Measurements from ENCODE around the gene LCE1A.

Gene LCE1A

GRCh38 chr1:152860129-152860528 is 32.9 kb downstream of the LCE1A start:
- Histone ChIP-seq H3K4me1 (ENCODE audit: insufficient read depth, low read length, poor library complexity, severe bottlenecking) (no peaks in the 10 kb centered on the region), H3K9me3 (ENCODE audit: insufficient read depth, low read depth, low read length) (no peaks in the 10 kb centered on the region), H3K79me2 (ENCODE audit: insufficient read depth, low read length) (no peaks in the 10 kb centered on the region), H3K27me3 (ENCODE audit: insufficient read depth, low read length, poor library complexity, severe bottlenecking) (no peaks in the 10 kb centered on the region), H3K4me3 (ENCODE audit: low read length, poor library complexity, severe bottlenecking) (no peak overlapping the region), H3K36me3 (ENCODE audit: insufficient read depth, low read length) (no peaks in the 10 kb centered on the region), H3F3A (ENCODE audit: low read depth) (no peaks in the 10 kb centered on the region), H2AFZ (ENCODE audit: low read length) (no peak overlapping the region), H3K9me2 (replicated peaks; ENCODE audit: low read depth, low read length) (0 out of 2 replicates have a peak, but pooled peaks cover 3% of the 10 kb centered on the region), H4K20me1 (ENCODE audit: insufficient read depth, low read length, poor library complexity, severe bottlenecking) (no peaks in the 10 kb centered on the region), H3K4me2 (ENCODE audit: low read depth, low read length, poor library complexity, severe bottlenecking) (no peak overlapping the region), H3K9ac (ENCODE audit: low read depth, low read length, poor library complexity, severe bottlenecking) (no peak overlapping the region)
- TF ChIP-seq EZH2phosphoT487 (IDR thresholded peaks at IDR 0.05; ENCODE audit: borderline replicate concordance) (no peak), CTCF (conservative IDR thresholded peaks at IDR 0.05; ENCODE audit: low read length) (no peak)

- Histone ChIP-seq H2AFZ (ENCODE audit: low read length) (no peak overlapping the region), H3K79me2 (ENCODE audit: insufficient read depth, low read length) (no peaks in the 10 kb centered on the region), H3K27me3 (ENCODE audit: insufficient read depth, low read length, poor library complexity, severe bottlenecking) (no peaks in the 10 kb centered on the region), H3K9me3 (ENCODE audit: insufficient read depth, low read depth, low read length) (no peaks in the 10 kb centered on the region), H3F3A (ENCODE audit: low read depth) (no peaks in the 10 kb centered on the region), H3K9me2 (replicated peaks; ENCODE audit: low read depth, low read length) (0 out of 2 replicates have a peak, but pooled peaks cover 3% of the 10 kb centered on the region), H3K4me3 (ENCODE audit: low read length, poor library complexity, severe bottlenecking) (no peak overlapping the region), H3K9ac (ENCODE audit: low read depth, low read length, poor library complexity, severe bottlenecking) (no peak overlapping the region), H3K4me1 (ENCODE audit: insufficient read depth, low read length, poor library complexity, severe bottlenecking) (no peaks in the 10 kb centered on the region), H3K36me3 (ENCODE audit: insufficient read depth, low read length) (no peaks in the 10 kb centered on the region), H3K4me2 (ENCODE audit: low read depth, low read length, poor library complexity, severe bottlenecking) (no peak overlapping the region), H4K20me1 (ENCODE audit: insufficient read depth, low read length, poor library complexity, severe bottlenecking) (no peaks in the 10 kb centered on the region)
- TF ChIP-seq EZH2phosphoT487 (IDR thresholded peaks at IDR 0.05; ENCODE audit: borderline replicate concordance) (no peak), CTCF (conservative IDR thresholded peaks at IDR 0.05; ENCODE audit: low read length) (no peak)
Observed at GRCh38 chr1:152861374-152861773, 34.1 kb downstream of the LCE1A start.

GRCh38 chr1:152864443-152864842 is 37.2 kb downstream of the LCE1A start:
- H3K4me3 ChIP-seq (ENCODE audit: low read length, poor library complexity, severe bottlenecking): no peak overlapping the region
- H3K9me3 ChIP-seq (ENCODE audit: insufficient read depth, low read depth, low read length): no peaks in the 10 kb centered on the region
- H3K9ac ChIP-seq (ENCODE audit: low read depth, low read length, poor library complexity, severe bottlenecking): no peak overlapping the region
- H3K79me2 ChIP-seq (ENCODE audit: insufficient read depth, low read length): no peaks in the 10 kb centered on the region
- H3K4me2 ChIP-seq (ENCODE audit: low read depth, low read length, poor library complexity, severe bottlenecking): no peak overlapping the region
- no peaks in the 10 kb centered on the region for H3K4me1 ChIP-seq (ENCODE audit: insufficient read depth, low read length, poor library complexity, severe bottlenecking)
- H3F3A ChIP-seq (ENCODE audit: low read depth): no peaks in the 10 kb centered on the region
- no peaks in the 10 kb centered on the region for H3K9me2 ChIP-seq (replicated peaks; ENCODE audit: low read depth, low read length)
- no peak overlapping the region for H2AFZ ChIP-seq (ENCODE audit: low read length)
- TF ChIP-seq CTCF (conservative IDR thresholded peaks at IDR 0.05; ENCODE audit: low read length) (no peak), EZH2phosphoT487 (IDR thresholded peaks at IDR 0.05; ENCODE audit: borderline replicate concordance) (no peak)
- H4K20me1 ChIP-seq (ENCODE audit: insufficient read depth, low read length, poor library complexity, severe bottlenecking): no peaks in the 10 kb centered on the region
- no peaks in the 10 kb centered on the region for H3K36me3 ChIP-seq (ENCODE audit: insufficient read depth, low read length)
- H3K27me3 ChIP-seq (ENCODE audit: insufficient read depth, low read length, poor library complexity, severe bottlenecking): no peaks in the 10 kb centered on the region

All from Loucy (cell line).